ENCODE measurements around the gene WDR18.

Gene WDR18

GRCh38 chr19:991932-992669 is 8.0 kb downstream of the WDR18 start:
- no peak for DNase-seq (ENCODE audit: low read depth)

- no peak for DNase-seq (ENCODE audit: low read depth)
These were observed 8.5 kb downstream of the WDR18 start for GRCh38 chr19:992670-993055.

GRCh38 chr19:993361-993830 is 9.3 kb downstream of the WDR18 start:
- DNase-seq (ENCODE audit: low read depth) = no peak

- DNase-seq (ENCODE audit: low read depth) = no peak
These were observed 9.8 kb downstream of the WDR18 start for GRCh38 chr19:993831-994393.

GRCh38 chr19:994516-994915 is 10.4 kb downstream of the WDR18 start:
- DNase-seq (ENCODE audit: low read depth) = no peak

GRCh38 chr19:995051-995827 is 11.1 kb downstream of the WDR18 start:
- DNase-seq (ENCODE audit: low read depth) = no peak

GRCh38 chr19:996051-996838 is 12.1 kb downstream of the WDR18 start:
- DNase-seq (ENCODE audit: low read depth) = peak; percentile 58

GRCh38 chr19:998064-998463 is 13.9 kb downstream of the WDR18 start:
- DNase-seq (ENCODE audit: low read depth) = no peak

- DNase-seq (ENCODE audit: low read depth) = no peak
These were observed 15.2 kb downstream of the WDR18 start for GRCh38 chr19:999379-999719.

GRCh38 chr19:1000095-1000494 is 15.9 kb downstream of the WDR18 start, which contains the start of gene GRIN3B:
Gene GRIN3B, plus strand, starts transcription at chr19:1000419. Its CDS starts 19 bp downstream, at chr19:1000438.
- DNase-seq (ENCODE audit: low read depth) = peak; percentile 54

GRCh38 chr19:1000591-1001537 is 16.7 kb downstream of the WDR18 start:
- no peak for DNase-seq (ENCODE audit: low read depth)

- DNase-seq (ENCODE audit: low read depth) = peak; percentile 46
These were observed 17.5 kb downstream of the WDR18 start for GRCh38 chr19:1001538-1002166.

GRCh38 chr19:1002600-1002999 is 18.5 kb downstream of the WDR18 start:
- DNase-seq (ENCODE audit: low read depth) = no peak

GRCh38 chr19:1003283-1003682 is 19.1 kb downstream of the WDR18 start:
- DNase-seq (ENCODE audit: low read depth) = no peak

- no peak for DNase-seq (ENCODE audit: low read depth)
These were observed 20.2 kb downstream of the WDR18 start for GRCh38 chr19:1004204-1004802.

- no peak for DNase-seq (ENCODE audit: low read depth)
These were observed 20.9 kb downstream of the WDR18 start for GRCh38 chr19:1004803-1005664.

- no peak for DNase-seq (ENCODE audit: low read depth)
These were observed 22.7 kb downstream of the WDR18 start for GRCh38 chr19:1006711-1007398.

GRCh38 chr19:1007399-1008251 is 23.5 kb downstream of the WDR18 start:
- DNase-seq (ENCODE audit: low read depth) = no peak
